HepG2 (cell line): ENCODE results near the gene RDH14. TPM values are rescaled to one million over a fixed set of nuclear protein-coding genes. Genes with fewer than 3 reads are reported as not detected.

Source experiments
- ATAC-seq: fragments of 200-7000 bp; cut with Tn5 transposase; 3 replicates; pipeline ENCODE4 v1.9.1; 2020; ENCODE audit warnings: mild to moderate bottlenecking, moderate library complexity
- BruUV-seq: library from RNA; stranded (reverse); fragments of 400-500 nt; replicated peaks from 2 replicates; lab custom pipeline; 2021; lab: Mats Ljungman, UMichigan
- CTCF ChIA-PET: fragments of 300-600 bp; formaldehyde crosslinking; extraction: SDS; loops from one replicate; lab custom pipeline; 2021; ENCODE audit warnings: low total read pairs, inconsistent platforms, low intra/inter-chr PET ratio; lab: Yijun Ruan, JAX
- POLR2A ChIA-PET: fragments of 350-600 bp; sonication (Branson Sonifier 250); formaldehyde crosslinking; loops from one replicate; lab custom pipeline; 2020; ENCODE audit warnings: antibody characterized with exemption, inconsistent platforms; lab: Yijun Ruan, JAX
- DNase-seq: peaks from one replicate; pipeline ENCODE4 v3.0.0-alpha.2; 2015; ENCODE audit warnings: low spot score
- FAIRE-seq: peaks from 3 replicates; lab custom pipeline; 2011; peaks lifted over from hg19 to GRCh38; lab: Jason Lieb, UNC
- H2AFZ ChIP-seq: one replicate; pipeline ENCODE4 v1.6.1; 2011; ENCODE audit warnings: low read length, inconsistent platforms
- H3K27ac ChIP-seq: fragments of 300-600 bp; 3 replicates; pipeline ENCODE4 v1.8.0; 2011; ENCODE audit warnings: mixed run types, mild to moderate bottlenecking, mixed read lengths, low read length, inconsistent platforms; ENCODE audit not compliant: insufficient read depth; ENCODE audit errors: extremely low read length
- H3K27me3 ChIP-seq, 2 experiments: fragments of 200-600 bp in 1 of 2; 2 replicates in 1 of 2; 3 replicates in 1 of 2; pipeline versions ENCODE4 v1.6.0 to v1.8.0; 2011; ENCODE audit warnings: low read length in 2 of 2, mild to moderate bottlenecking in 2 of 2, moderate library complexity in 2 of 2, inconsistent platforms in 1 of 2; ENCODE audit not compliant: insufficient read depth in 2 of 2, control insufficient read depth in 1 of 2
- H3K36me3 ChIP-seq, 2 experiments: fragments of 200-600 bp in 1 of 2; replicated peaks in 1 of 2; 2 replicates in 1 of 2; 3 replicates in 1 of 2; pipeline versions ENCODE4 v1.5.1 to v1.8.0; 2011; ENCODE audit warnings: low read length in 2 of 2, inconsistent platforms in 1 of 2; ENCODE audit not compliant: insufficient read depth in 2 of 2, control insufficient read depth in 1 of 2
- H3K4me1 ChIP-seq: 2 replicates; pipeline ENCODE4 v1.5.1; 2012; ENCODE audit warnings: low read length, inconsistent platforms; ENCODE audit not compliant: insufficient read depth
- H3K4me2 ChIP-seq: 2 replicates; pipeline ENCODE4 v1.6.0; 2011; ENCODE audit warnings: low read depth, low read length, inconsistent platforms
- H3K4me3 ChIP-seq, 3 experiments: fragments of 200-600 bp in 1 of 3; sonication (generic), shearing (Covaris generic) in 1 of 3; replicated peaks in 1 of 3; 2 replicates each; pipeline ENCODE4 v1.5.1; 2011 to 2016; ENCODE audit warnings: low read length in 3 of 3, inconsistent platforms in 2 of 3, low read depth in 2 of 3, mild to moderate bottlenecking in 2 of 3, control low read depth in 1 of 3, mixed read lengths in 1 of 3; ENCODE audit not compliant: insufficient read depth in 1 of 3
- H3K79me2 ChIP-seq: one replicate; pipeline ENCODE4 v1.6.1; 2011; ENCODE audit warnings: low read length, inconsistent platforms; ENCODE audit not compliant: insufficient read depth
- H3K9ac ChIP-seq: 2 replicates; pipeline ENCODE4 v1.6.0; 2011; ENCODE audit warnings: mild to moderate bottlenecking, low read depth, low read length, inconsistent platforms; ENCODE audit not compliant: insufficient read depth
- H3K9me3 ChIP-seq: 2 replicates; pipeline ENCODE4 v1.5.1; 2012; ENCODE audit warnings: mild to moderate bottlenecking, low read length
- H4K20me1 ChIP-seq: 2 replicates; pipeline ENCODE4 v1.6.0; 2011; ENCODE audit warnings: inconsistent platforms, mild to moderate bottlenecking, low read length, moderate library complexity; ENCODE audit not compliant: insufficient read depth
- IRX3 ChIP-seq: sonication (generic); formaldehyde crosslinking; IDR thresholded peaks from 2 replicates; pipeline ENCODE4 v1.8.1; 2023; ENCODE audit warnings: mild to moderate bottlenecking, low read depth, missing genetic modification reagents, borderline replicate concordance
- MED1 ChIP-seq: sonication (generic); formaldehyde crosslinking; IDR thresholded peaks from 2 replicates; pipeline ENCODE4 v1.4.0; 2020; ENCODE audit warnings: missing genetic modification reagents
- MXD4 ChIP-seq: IDR thresholded peaks from 2 replicates; pipeline ENCODE4 v1.6.1; 2016; ENCODE audit warnings: mild to moderate bottlenecking, missing biosample characterization, missing genetic modification reagents
- NFATC3 ChIP-seq: sonication (generic); formaldehyde crosslinking; IDR thresholded peaks from 2 replicates; pipeline ENCODE4 v1.5.1; 2020; ENCODE audit warnings: mild to moderate bottlenecking, missing genetic modification reagents
- NFKB2 ChIP-seq: sonication (generic); formaldehyde crosslinking; IDR thresholded peaks from 2 replicates; pipeline ENCODE4 v1.4.0; 2020; ENCODE audit warnings: missing genetic modification reagents, borderline replicate concordance
- NRL ChIP-seq: sonication (generic); formaldehyde crosslinking; IDR thresholded peaks from 2 replicates; pipeline ENCODE4 v1.5.0; 2020; ENCODE audit warnings: missing genetic modification reagents, mild to moderate bottlenecking, moderate library complexity, borderline replicate concordance
- ZBTB21 ChIP-seq: sonication (generic); formaldehyde crosslinking; IDR thresholded peaks from 2 replicates; pipeline ENCODE4 v1.4.0; 2020; ENCODE audit warnings: missing genetic modification reagents
- WGBS: methylation state at CpG from one replicate; pipeline ENCODE4 v1.1.6; 2017; ENCODE audit warnings: low lambda C conversion rate; 5-methylcytosine and 5-hydroxymethylcytosine counted together
- in situ Hi-C: cut with HindIII; loops from 2 replicates; pipeline ENCODE4 v1.10.0; 2017; ENCODE audit warnings: low pct_unique_long_range_greater_than_20kb; ENCODE audit not compliant: extremely low pct_ligation_motif_present
- intact Hi-C: fragments of 100-400 bp; cut with micrococcal nuclease; formaldehyde crosslinking; loops from one replicate; pipeline ENCODE4 v1.10.0; 2022; ENCODE audit not compliant: unreplicated experiment
- polyA plus RNA-seq, 8 experiments: library from polyadenylated mRNA; depleted of rRNA in 3 of 8; stranded (reverse) in 7 of 8; unstranded in 1 of 8; fragments of >200 nt; fragmentation: Illumina TruSeq in 4 of 8; extraction: Trizol in 4 of 8; gene quantifications; 2 replicates each; pipeline versions ENCODE4 v1.2.1 to v1.2.3, GENCODE V29; 2011 to 2016; ENCODE audit warnings: low read depth in 4 of 8, missing spikeins in 1 of 8, mixed read lengths in 1 of 8; ENCODE audit not compliant: insufficient read depth in 1 of 8
- total RNA-seq, 5 experiments: library from RNA; depleted of rRNA; stranded (reverse); fragments of >200 nt; fragmentation: Illumina TruSeq; extraction: Trizol; gene quantifications; 2 replicates each; pipeline ENCODE4 v1.2.3, GENCODE V29; 2016; ENCODE audit warnings: low read depth in 1 of 5
- TF ChIP-seq, protein P1 (sequence below): sonication (generic); formaldehyde crosslinking; IDR thresholded peaks from 2 replicates; pipeline ENCODE4 v1.5.0; 2020; ENCODE audit warnings: missing genetic modification reagents

RDH14 gene
- total and polyA plus RNA-seq, 2 of the 13 experiments (the other 11 are each of a cell fraction or from before 2014, with no cell fraction given), result 27.4 to 39.9 TPM

DNA sequence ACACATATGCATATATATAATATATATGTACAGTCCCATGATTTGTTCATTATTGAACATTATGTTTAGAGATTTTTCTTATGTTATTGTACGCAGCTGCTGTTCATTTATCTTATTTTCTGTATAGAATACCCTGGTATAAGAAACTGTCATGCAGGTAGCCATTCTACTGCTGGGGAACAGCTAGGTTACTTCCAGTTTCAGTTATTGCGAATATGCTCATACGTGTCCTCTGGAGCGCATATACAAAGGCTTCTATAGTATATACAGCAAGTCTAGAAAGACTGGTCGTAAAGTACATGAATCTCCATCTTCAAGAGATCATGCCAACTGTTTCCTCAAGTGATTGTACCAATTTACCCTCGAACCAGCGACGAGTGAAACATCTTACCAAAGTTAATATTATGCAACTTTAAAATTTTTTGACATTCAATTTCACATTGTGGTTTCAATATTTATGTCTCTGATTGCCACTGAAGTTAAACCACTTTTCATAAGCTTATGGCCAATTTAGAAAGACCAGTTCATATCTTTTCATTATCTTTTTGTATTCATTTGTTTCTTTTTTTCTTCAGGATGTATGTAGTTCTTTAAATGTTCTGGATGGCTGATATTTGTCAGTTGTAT lies 53.5 kb downstream of the RDH14 start:
- no TSS peak for BruUV-seq
- in situ Hi-C loops, result no loop called here
- Histone ChIP-seq H3K4me3 (peak overlapping the region in 1 of 3 experiments; percentile 22; a peak in 1 of 6 replicates), H3K27me3 (no peaks in the 10 kb centered on the region), H3K79me2 (no peaks in the 10 kb centered on the region), H3K27ac (no peak overlapping the region), H3K4me1 (no peaks in the 10 kb centered on the region), H4K20me1 (no peaks in the 10 kb centered on the region), H3K4me2 (no peak overlapping the region), H3K36me3 (no peaks in the 10 kb centered on the region), H3K9ac (no peak overlapping the region), H2AFZ (no peak overlapping the region), H3K9me3 (no peaks in the 10 kb centered on the region)
- no peak for TF ChIP-seq NFKB2
- TF ChIP-seq, protein P1, sequence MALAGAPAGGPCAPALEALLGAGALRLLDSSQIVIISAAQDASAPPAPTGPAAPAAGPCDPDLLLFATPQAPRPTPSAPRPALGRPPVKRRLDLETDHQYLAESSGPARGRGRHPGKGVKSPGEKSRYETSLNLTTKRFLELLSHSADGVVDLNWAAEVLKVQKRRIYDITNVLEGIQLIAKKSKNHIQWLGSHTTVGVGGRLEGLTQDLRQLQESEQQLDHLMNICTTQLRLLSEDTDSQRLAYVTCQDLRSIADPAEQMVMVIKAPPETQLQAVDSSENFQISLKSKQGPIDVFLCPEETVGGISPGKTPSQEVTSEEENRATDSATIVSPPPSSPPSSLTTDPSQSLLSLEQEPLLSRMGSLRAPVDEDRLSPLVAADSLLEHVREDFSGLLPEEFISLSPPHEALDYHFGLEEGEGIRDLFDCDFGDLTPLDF (CRISPR knock-in tag), result no peak
- no peak for TF ChIP-seq NRL (CRISPR knock-in tag)
- no peak for TF ChIP-seq MXD4 (CRISPR knock-in tag)
- TF ChIP-seq ZBTB21 (CRISPR knock-in tag), result no peak
- no peak for TF ChIP-seq IRX3 (CRISPR knock-in tag)
- no peak for TF ChIP-seq MED1 (CRISPR knock-in tag)
- TF ChIP-seq NFATC3 (CRISPR knock-in tag), result no peak
- CTCF ChIA-PET, result no interaction called here
- POLR2A ChIA-PET, result no interaction called here
- 39% methylated on average over 8 of the region's 8 CpGs for WGBS
- intact Hi-C loops, result no loop called here
- no peak for FAIRE-seq
- no peak for DNase-seq
- no peak for ATAC-seq
